Fibroblast of lung (primary cell): ENCODE measurements around the gene ETV1. TPM values are rescaled to one million over a fixed set of nuclear protein-coding genes. Genes with fewer than 3 reads are reported as not detected.

Experiments
- DNase-seq, 2 donors: peaks; one replicate each; pipeline versions ENCODE4 v3.0.0 to v3.0.0-alpha.2; 2010; ENCODE audit warnings: low read depth in 2 of 2
- H2AFZ ChIP-seq: 2 replicates; pipeline ENCODE4 v1.5.1; 2012; ENCODE audit warnings: low read length, control low read depth, inconsistent platforms
- H3K27ac ChIP-seq: 2 replicates; pipeline ENCODE4 v1.5.1; 2011; ENCODE audit warnings: low read length, control low read depth; ENCODE audit not compliant: insufficient read depth
- H3K27me3 ChIP-seq: 2 replicates; pipeline ENCODE4 v1.5.1; 2011; ENCODE audit warnings: mild to moderate bottlenecking, low read length; ENCODE audit not compliant: control insufficient read depth, insufficient read depth
- H3K36me3 ChIP-seq: 2 replicates; pipeline ENCODE4 v1.5.1; 2011; ENCODE audit warnings: low read length; ENCODE audit not compliant: control insufficient read depth, insufficient read depth
- H3K4me1 ChIP-seq: 2 replicates; pipeline ENCODE4 v1.5.1; 2011; ENCODE audit warnings: low read length; ENCODE audit not compliant: control insufficient read depth, insufficient read depth; ENCODE audit errors: extremely low read depth
- H3K4me2 ChIP-seq: 2 replicates; pipeline ENCODE4 v1.5.1; 2011; ENCODE audit warnings: low read length, control low read depth; ENCODE audit not compliant: insufficient read depth; ENCODE audit errors: extremely low read depth
- H3K4me3 ChIP-seq, 4 experiments: fragments of 200-600 bp in 1 of 4; sonication (generic) in 1 of 4; replicated peaks in 1 of 4; 2 replicates each; pipeline ENCODE4 v1.5.1; 2011 to 2016; ENCODE audit warnings: low read length in 4 of 4, low read depth in 3 of 4, mild to moderate bottlenecking in 3 of 4, control low read depth in 2 of 4, inconsistent platforms in 1 of 4, mixed read lengths in 1 of 4; ENCODE audit not compliant: insufficient read depth in 1 of 4; ENCODE audit errors: control extremely low read depth in 1 of 4
- H3K79me2 ChIP-seq: 2 replicates; pipeline ENCODE4 v1.5.1; 2012; ENCODE audit warnings: mild to moderate bottlenecking, low read length, inconsistent platforms; ENCODE audit not compliant: control insufficient read depth, insufficient read depth
- H3K9ac ChIP-seq: 2 replicates; pipeline ENCODE4 v1.5.1; 2011; ENCODE audit warnings: mild to moderate bottlenecking, low read length, control low read depth; ENCODE audit not compliant: insufficient read depth
- H3K9me3 ChIP-seq: 2 replicates; pipeline ENCODE4 v1.5.1; 2012; ENCODE audit warnings: low read depth, low read length; ENCODE audit not compliant: control insufficient read depth, insufficient read depth
- H4K20me1 ChIP-seq: 2 replicates; pipeline ENCODE4 v1.5.1; 2011; ENCODE audit warnings: low read length; ENCODE audit not compliant: control insufficient read depth, insufficient read depth; ENCODE audit errors: extremely low read depth
- CTCF ChIP-seq, 2 donors: IDR thresholded peaks in 1 of 2; conservative IDR thresholded peaks in 1 of 2; 1 replicate in 1 of 2; 2 replicates in 1 of 2; pipeline ENCODE4 v1.5.1; 2011 to 2012; ENCODE audit warnings: low read length in 2 of 2, control low read depth in 1 of 2, inconsistent platforms in 1 of 2, low read depth in 1 of 2, mild to moderate bottlenecking in 1 of 2
- EZH2 ChIP-seq: IDR thresholded peaks from 2 replicates; pipeline ENCODE4 v1.5.1; 2012; ENCODE audit warnings: low read length, control low read depth, mild to moderate bottlenecking; ENCODE audit errors: missing control alignments
- polyA plus RNA-seq, 2 donors: library from polyadenylated mRNA; depleted of rRNA in 1 of 2; stranded (reverse) in 1 of 2; unstranded in 1 of 2; fragments of >200 nt; gene quantifications; 2 replicates each; pipeline ENCODE4 v1.2.1, GENCODE V29; 2011 to 2012; ENCODE audit warnings: missing spikeins in 1 of 2
- total RNA-seq: library from RNA; depleted of rRNA; stranded (reverse); fragments of >200 nt; gene quantifications from 2 replicates; pipeline ENCODE4 v1.2.1, GENCODE V29; 2014

Gene ETV1
- total and polyA plus RNA-seq, 2 donors (not counting 1 experiment from before 2014, with no cell fraction given) = 13.3 to 26.4 TPM

- Histone ChIP-seq H3K79me2 (no peaks in the 10 kb centered on the region), H3K9ac (no peak overlapping the region), H3K9me3 (no peaks in the 10 kb centered on the region), H2AFZ (no peak overlapping the region), H4K20me1 (no peaks in the 10 kb centered on the region), H3K4me3 (no peak overlapping the region), H3K36me3 (no peaks in the 10 kb centered on the region), H3K4me1 (peaks cover 2% of the 10 kb centered on the region), H3K4me2 (no peak overlapping the region), H3K27ac (no peak overlapping the region), H3K27me3 (no peaks in the 10 kb centered on the region)
- DNase-seq = no peak
- TF ChIP-seq CTCF (conservative IDR thresholded peaks at IDR 0.05 in 1 of 2, IDR thresholded peaks at IDR 0.05 in 1 of 2; ENCODE audit: low read depth in 1 of 2, low read length in 2 of 2) = no peak
Measured at GRCh38 chr7:13915891-13916290, 73.6 kb downstream of the ETV1 start.

- Histone ChIP-seq H4K20me1 (no peaks in the 10 kb centered on the region), H3K27ac (no peak overlapping the region), H3K9ac (no peak overlapping the region), H3K4me2 (peak overlapping the region; percentile 37), H3K4me1 (no peaks in the 10 kb centered on the region), H2AFZ (peak overlapping the region; percentile 12), H3K4me3 (no peak overlapping the region), H3K79me2 (no peaks in the 10 kb centered on the region), H3K9me3 (no peaks in the 10 kb centered on the region), H3K27me3 (no peaks in the 10 kb centered on the region), H3K36me3 (no peaks in the 10 kb centered on the region)
- no peak for TF ChIP-seq CTCF (conservative IDR thresholded peaks at IDR 0.05 in 1 of 2, IDR thresholded peaks at IDR 0.05 in 1 of 2; ENCODE audit: low read depth in 1 of 2, low read length in 2 of 2)
- no peak for TF ChIP-seq EZH2
- peak in 1 of 2 donors; percentile 42 for DNase-seq
Measured at GRCh38 chr7:13912715-13913278, 76.7 kb downstream of the ETV1 start.

- no peak overlapping the region for H3K27ac ChIP-seq
- no peaks in the 10 kb centered on the region for H4K20me1 ChIP-seq
- H3K36me3 ChIP-seq = no peaks in the 10 kb centered on the region
- no peak for TF ChIP-seq CTCF (conservative IDR thresholded peaks at IDR 0.05 in 1 of 2, IDR thresholded peaks at IDR 0.05 in 1 of 2; ENCODE audit: low read depth in 1 of 2, low read length in 2 of 2)
- TF ChIP-seq EZH2 = no peak
- no peak overlapping the region for H3K9ac ChIP-seq
- H3K4me1 ChIP-seq = no peaks in the 10 kb centered on the region
- H3K9me3 ChIP-seq = no peaks in the 10 kb centered on the region
- H3K4me3 ChIP-seq = no peak overlapping the region
- H3K79me2 ChIP-seq = no peaks in the 10 kb centered on the region
- H3K27me3 ChIP-seq = no peaks in the 10 kb centered on the region
- H2AFZ ChIP-seq = no peak overlapping the region
- no peak overlapping the region for H3K4me2 ChIP-seq
- DNase-seq = no peak
Measured at GRCh38 chr7:13911909-13912308, 77.6 kb downstream of the ETV1 start.
